Measurements from ENCODE around the gene SV2B.

DNA sequence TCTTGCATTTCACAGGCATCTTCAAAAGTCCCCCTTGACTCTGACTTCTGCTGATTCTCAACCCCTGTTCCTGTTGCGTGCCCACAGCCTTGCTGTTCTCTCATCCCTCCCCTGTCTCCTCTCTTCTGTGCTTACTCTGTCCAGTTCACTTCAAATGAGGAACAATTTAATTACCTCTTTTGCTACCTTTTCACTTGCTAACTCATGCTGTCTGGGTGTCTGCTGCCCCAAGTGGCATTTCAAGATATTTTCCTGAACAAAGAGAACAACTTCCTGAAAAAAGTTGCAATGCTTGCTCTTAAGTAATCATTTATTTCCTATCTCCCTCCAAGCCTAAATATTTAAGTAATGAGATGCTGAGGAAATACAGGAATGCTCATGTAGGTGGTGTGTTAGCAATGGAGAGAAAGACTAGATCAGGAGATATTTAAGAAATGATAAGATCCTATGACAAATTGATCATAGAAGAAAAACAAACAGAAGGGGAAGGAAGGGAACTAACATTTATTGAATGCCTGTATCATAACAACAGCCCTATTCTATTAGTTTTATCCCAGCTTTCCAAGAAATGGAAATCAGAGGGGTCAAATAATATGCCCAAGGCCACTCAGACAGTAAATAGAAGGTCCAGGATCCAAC is 42.2 kb downstream of the SV2B start:
- TF ChIP-seq EZH2 (IDR thresholded peaks at IDR 0.05): no peak
- no peak for TF ChIP-seq POLR2AphosphoS5 (IDR thresholded peaks at IDR 0.05; ENCODE audit: borderline replicate concordance, low read depth, low read length)

All from SK-N-MC (cell line).